H1 (cell line): Measurements from ENCODE around the gene UBE2D3. TPM values are rescaled to one million over a fixed set of nuclear protein-coding genes. Genes with fewer than 3 reads are reported as not detected.
A peak's percentile ranks its signal among the peaks of the same experiment; 100 is the strongest.

ENCODE experiments used
- ASH2L ChIP-seq: fragments of 200-600, 300-600 bp; sonication (generic); IDR thresholded peaks from one replicate; pipeline ENCODE4 v1.7.1; 2017; ENCODE audit warnings: low read length
- ATF2 ChIP-seq: IDR thresholded peaks from 2 replicates; pipeline ENCODE4 v1.6.1; 2012; ENCODE audit warnings: low read length, inconsistent platforms
- BACH1 ChIP-seq: IDR thresholded peaks from 2 replicates; pipeline ENCODE4 v1.6.1; 2012; ENCODE audit warnings: low read length, improper control_type of control experiment
- CHD1 ChIP-seq: IDR thresholded peaks from 2 replicates; pipeline ENCODE4 v1.6.1; 2012; ENCODE audit warnings: low read depth, low read length, improper control_type of control experiment
- CTCF ChIP-seq, 3 experiments: IDR thresholded peaks; 1 replicate in 2 of 3; 2 replicates in 1 of 3; pipeline versions ENCODE4 v1.5.1 to v1.6.1; 2011; ENCODE audit warnings: low read length in 3 of 3, mild to moderate bottlenecking in 3 of 3, inconsistent platforms in 2 of 3, low read depth in 1 of 3, moderate library complexity in 1 of 3; ENCODE audit not compliant: insufficient read depth in 1 of 3; ENCODE audit errors: control extremely low read depth in 1 of 3
- E2F6 ChIP-seq: IDR thresholded peaks from 2 replicates; pipeline ENCODE4 v1.6.1; 2012; ENCODE audit warnings: inconsistent platforms
- FOSL1 ChIP-seq: IDR thresholded peaks from 2 replicates; pipeline ENCODE4 v1.6.1; 2011; ENCODE audit warnings: mild to moderate bottlenecking, low read depth, low read length, moderate library complexity; ENCODE audit not compliant: insufficient read depth
- MAFK ChIP-seq: IDR thresholded peaks from 2 replicates; pipeline ENCODE4 v1.6.1; 2012; ENCODE audit warnings: low read depth, mild to moderate bottlenecking, improper control_type of control experiment, low read length
- MAX ChIP-seq: IDR thresholded peaks from 2 replicates; pipeline ENCODE4 v1.6.1; 2012; ENCODE audit warnings: inconsistent platforms
- NANOG ChIP-seq: IDR thresholded peaks from 2 replicates; pipeline ENCODE4 v1.6.1; 2011; ENCODE audit warnings: low read length, low read depth, mild to moderate bottlenecking, inconsistent platforms; ENCODE audit not compliant: insufficient read depth, poor library complexity, severe bottlenecking
- PHF8 ChIP-seq: fragments of 200-600 bp; sonication (generic); conservative IDR thresholded peaks from 2 replicates; pipeline ENCODE4 v1.7.1; 2012; ENCODE audit warnings: low read depth, mild to moderate bottlenecking, inconsistent platforms, low read length, moderate library complexity
- POLR2A ChIP-seq, 2 experiments: IDR thresholded peaks; 1 replicate in 1 of 2; 2 replicates in 1 of 2; pipeline ENCODE4 v1.6.1; 2011; ENCODE audit warnings: low read depth in 2 of 2, low read length in 2 of 2, mild to moderate bottlenecking in 2 of 2; ENCODE audit errors: control extremely low read depth in 1 of 2
- POLR2AphosphoS5 ChIP-seq: IDR thresholded peaks from 2 replicates; pipeline ENCODE4 v1.6.1; 2011; ENCODE audit warnings: low read depth, low read length
- RAD21 ChIP-seq, 2 experiments: IDR thresholded peaks in 1 of 2; conservative IDR thresholded peaks in 1 of 2; 2 replicates each; pipeline ENCODE4 v1.6.1; 2011; ENCODE audit warnings: low read depth in 2 of 2, low read length in 2 of 2, improper control_type of control experiment in 1 of 2, inconsistent platforms in 1 of 2, mild to moderate bottlenecking in 1 of 2, moderate library complexity in 1 of 2
- SIX5 ChIP-seq: IDR thresholded peaks from 2 replicates; pipeline ENCODE4 v1.6.1; 2011; ENCODE audit warnings: mild to moderate bottlenecking, low read depth, low read length
- SP1 ChIP-seq: IDR thresholded peaks from 2 replicates; pipeline ENCODE4 v1.6.1; 2011; ENCODE audit warnings: low read depth, low read length
- TAF1 ChIP-seq: IDR thresholded peaks from 2 replicates; pipeline ENCODE4 v1.6.1; 2011; ENCODE audit warnings: mild to moderate bottlenecking, low read depth, low read length
- TAF7 ChIP-seq: optimal IDR thresholded peaks from 2 replicates; pipeline ENCODE3; 2011; ENCODE audit warnings: low read depth, mild to moderate bottlenecking, inconsistent platforms, low read length, moderate library complexity, borderline replicate concordance
- ZNF274 ChIP-seq: IDR thresholded peaks from 2 replicates; pipeline ENCODE4 v1.7.0; 2012; ENCODE audit warnings: low read length, borderline replicate concordance; ENCODE audit errors: extremely low read depth
- polyA plus RNA-seq, 7 experiments: library from polyadenylated mRNA; depleted of rRNA in 3 of 7; stranded (reverse) in 5 of 7; unstranded in 2 of 7; fragments of >200 nt in 5 of 7; fragments of 200-250 nt in 2 of 7; gene quantifications; 1 replicate in 5 of 7; 2 replicates in 1 of 7; 4 replicates in 1 of 7; pipeline versions ENCODE4 v1.2.1 to v1.2.3, GENCODE V29; 2011 to 2013; ENCODE audit warnings: missing spikeins in 2 of 7, mixed read lengths in 2 of 7
- total RNA-seq: library from RNA; stranded (reverse); fragmentation: NEBNext Ultra II Directional; extraction: Animal tissue kit (Norgen Biotek cat#: 25700); gene quantifications from 2 replicates; pipeline ENCODE4 v1.2.1, GENCODE V29; 2021

The UBE2D3 gene
- total and polyA plus RNA-seq, 2 of the 8 experiments (the other 6 are each of a cell fraction or from before 2014, with no cell fraction given): 396 to 544 TPM

GRCh38 chr4:102826890-102827673 lies at the start of gene UBE2D3 (continued):
- TF ChIP-seq CTCF (IDR thresholded peaks at IDR 0.05; ENCODE audit: control extremely low read depth in 1 of 3, insufficient read depth in 1 of 3, low read depth in 1 of 3, low read length in 3 of 3) (no peak; a peak in 1 of 4 replicates), SP1 (0 out of 2 replicates have a peak, but pooled peaks have one; percentile 26), SIX5 (no peak), CHD1 (peak; percentile 15; the same call in 1 of the 2 replicates), BACH1 (peak; percentile 55), MAX (peak; percentile 96), RAD21 (IDR thresholded peaks at IDR 0.05 in 1 of 2, conservative IDR thresholded peaks at IDR 0.05 in 1 of 2; ENCODE audit: low read depth in 2 of 2, low read length in 2 of 2) (no peak; a peak in 1 of 4 replicates), NANOG (peak; percentile 24), TAF1 (peak; percentile 94), ATF2 (no peak), E2F6 (no peak; the same call in 1 of the 2 replicates), FOSL1 (no peak), ASH2L (peak; percentile 42), POLR2A (IDR thresholded peaks at IDR 0.05; ENCODE audit: control extremely low read depth in 1 of 2, low read depth in 2 of 2, low read length in 2 of 2) (peak; percentile 94), TAF7 (peak; percentile 81), PHF8 (peak; percentile 97), POLR2AphosphoS5 (peak; percentile 90), ZNF274 (no peak), MAFK (no peak)
